ENCODE measurements around the gene PHC3.
"Not testable (repeated sequence)": the region's sequence is repeated elsewhere in the genome, so short reads cannot be mapped to it uniquely, and the experiment has no call there.

The PHC3 gene

DNA sequence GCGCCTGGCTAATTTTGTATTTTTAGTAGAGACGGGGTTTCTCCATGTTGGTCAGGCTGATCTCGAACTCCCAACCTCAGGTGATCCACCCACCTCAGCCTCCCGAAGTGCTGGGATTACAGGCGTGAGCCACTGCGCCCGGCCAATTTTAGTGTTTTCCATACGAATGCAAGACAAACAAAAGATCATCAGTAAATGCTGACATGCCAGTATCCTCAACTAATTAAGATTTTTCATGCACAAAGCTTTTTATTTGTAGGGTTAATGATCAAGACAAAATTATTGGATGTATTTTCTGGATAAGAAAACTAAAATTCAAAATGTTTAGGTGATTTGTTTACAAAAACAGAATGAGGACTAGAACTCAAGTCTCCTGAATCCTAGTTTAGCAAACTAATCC lies 67.4 kb downstream of the PHC3 start:
- not testable (repeated sequence) for DNase-seq

DNA sequence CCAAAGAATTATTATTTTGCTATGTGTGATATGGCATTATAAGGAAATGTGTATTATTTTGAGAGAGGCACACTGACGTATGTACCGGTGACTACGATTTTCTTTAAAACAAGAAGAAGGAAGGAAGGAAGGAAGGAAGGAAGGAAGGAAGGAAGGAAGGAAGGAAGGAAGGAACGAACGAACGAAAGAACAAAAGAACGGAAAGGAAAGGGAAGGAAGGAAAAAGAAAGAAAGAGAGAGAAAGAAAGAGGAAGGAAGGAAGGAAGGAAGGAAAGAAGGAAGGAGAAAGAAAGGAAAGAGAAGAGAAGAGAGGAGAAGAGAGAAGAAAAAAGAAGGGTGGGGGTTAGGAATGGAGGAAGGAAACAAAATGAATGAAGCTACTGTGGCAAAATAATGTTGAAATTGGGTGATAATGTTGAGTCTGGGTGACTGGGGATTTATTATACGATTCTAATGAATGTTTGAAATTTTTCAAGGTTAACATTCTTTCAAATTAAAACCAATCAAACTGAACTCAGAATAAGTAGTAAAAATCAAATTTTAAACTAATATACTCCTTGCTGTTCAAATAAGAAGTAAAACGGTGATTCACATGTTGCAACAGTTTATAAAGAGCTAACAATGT lies 70.3 kb downstream of the PHC3 start:
- no peak for DNase-seq

DNA sequence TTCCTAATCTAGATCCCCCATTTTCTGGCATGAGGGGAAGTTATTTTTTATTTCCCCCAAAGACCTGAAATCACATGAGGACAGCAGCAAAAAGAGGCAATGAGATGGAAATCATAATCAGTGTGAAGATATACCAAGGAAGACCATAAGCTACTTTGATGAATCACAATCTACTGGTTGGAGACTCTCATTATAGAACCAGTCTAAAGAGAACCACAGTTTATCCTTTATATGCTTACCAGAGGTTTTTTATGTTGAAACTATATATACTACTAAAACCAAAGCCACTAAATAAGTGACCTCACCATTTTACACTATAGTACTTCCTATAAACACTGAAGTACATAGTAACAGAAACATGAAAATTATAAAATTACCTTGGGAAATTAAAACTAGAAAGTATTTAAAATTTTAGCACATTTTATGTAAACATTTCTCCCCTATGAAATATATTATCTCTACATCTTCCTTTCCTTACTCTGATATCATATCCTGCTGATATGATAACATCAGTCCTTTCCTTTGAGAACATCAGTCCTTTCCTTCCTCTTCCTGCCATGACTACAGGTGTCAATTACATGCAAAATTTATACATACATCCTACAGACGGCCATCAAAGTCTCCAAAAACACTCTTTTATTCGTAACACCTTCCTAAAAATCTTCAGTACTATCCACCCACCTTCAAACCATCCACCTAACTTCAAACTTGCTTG lies 71.8 kb downstream of the PHC3 start:
- DNase-seq, result no peak

DNA sequence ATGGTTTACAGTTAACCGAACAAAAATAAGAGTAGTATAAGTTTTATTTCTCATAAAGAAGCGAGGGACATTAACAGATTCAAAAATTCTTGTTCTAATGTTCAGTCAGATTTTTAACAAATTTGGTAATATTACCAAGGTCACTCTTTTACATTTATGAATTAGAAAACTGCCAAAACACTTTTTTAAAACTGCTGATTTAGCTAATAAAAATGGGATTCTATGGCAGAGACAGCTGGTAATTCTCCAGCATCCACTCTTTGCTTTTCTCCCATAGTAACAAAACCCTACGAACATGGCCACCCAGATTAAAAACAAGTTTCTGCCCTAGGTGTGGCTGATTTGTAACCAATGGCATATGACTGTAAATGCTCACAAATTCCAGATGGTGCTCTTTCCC lies 72.6 kb downstream of the PHC3 start:
- no peak for DNase-seq

DNA sequence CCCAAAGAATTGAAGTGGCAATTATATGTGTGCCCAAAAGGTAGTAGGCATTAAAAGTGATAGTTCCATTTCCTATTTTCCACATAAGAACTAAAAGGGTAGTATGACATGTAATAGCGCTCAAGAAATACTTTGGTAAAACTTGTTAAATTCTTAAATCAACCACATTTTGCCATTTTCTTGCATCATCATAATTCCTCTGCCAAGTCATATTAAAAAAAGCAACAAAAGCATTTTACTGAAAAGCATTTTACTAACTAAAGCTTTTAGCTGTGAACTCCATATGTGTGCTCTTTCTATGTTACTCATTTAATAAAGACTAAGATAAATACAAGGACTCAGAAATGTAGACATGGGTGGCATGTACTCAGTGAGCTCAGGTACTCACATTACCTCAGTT lies 73.6 kb downstream of the PHC3 start:
- DNase-seq, result no peak

DNA sequence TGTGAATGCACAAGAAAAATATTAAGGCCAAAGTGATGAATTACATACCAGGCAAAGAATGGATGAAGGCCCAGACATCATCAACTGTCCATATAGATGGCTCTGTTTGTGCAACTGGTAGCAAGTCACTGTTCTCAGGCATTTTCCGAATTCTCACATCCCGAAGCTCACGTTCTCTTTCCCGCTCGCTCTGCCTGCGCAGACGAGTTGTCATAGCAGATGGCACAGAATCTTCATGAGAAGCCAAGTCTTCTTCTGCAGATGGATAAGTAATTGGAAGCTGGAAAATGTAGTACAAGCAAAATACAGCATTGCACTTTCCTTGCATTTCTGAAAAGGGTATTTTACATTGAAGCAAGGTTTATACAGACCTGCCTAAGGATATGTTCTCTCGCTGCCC lies 79.1 kb downstream of the PHC3 start:
- DNase-seq, result no peak

DNA sequence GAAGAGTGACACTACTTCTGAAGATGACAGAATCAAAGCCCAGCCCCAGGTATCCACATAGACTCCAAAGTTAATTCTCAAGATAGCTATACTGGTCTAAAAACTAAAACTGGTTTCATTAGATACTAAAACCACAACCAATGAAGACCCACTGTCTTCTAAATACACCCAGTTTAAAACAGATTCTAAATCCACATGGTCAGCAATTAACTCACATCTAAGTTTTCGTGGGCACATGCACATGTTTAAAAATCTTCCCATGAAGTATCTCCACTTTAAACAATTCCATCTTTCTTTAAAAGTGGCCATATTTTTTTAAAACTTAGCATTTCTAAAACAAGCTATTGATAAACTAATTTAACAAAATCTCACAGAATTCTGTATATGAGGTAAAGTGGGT lies 80.6 kb downstream of the PHC3 start:
- DNase-seq, result no peak

DNA sequence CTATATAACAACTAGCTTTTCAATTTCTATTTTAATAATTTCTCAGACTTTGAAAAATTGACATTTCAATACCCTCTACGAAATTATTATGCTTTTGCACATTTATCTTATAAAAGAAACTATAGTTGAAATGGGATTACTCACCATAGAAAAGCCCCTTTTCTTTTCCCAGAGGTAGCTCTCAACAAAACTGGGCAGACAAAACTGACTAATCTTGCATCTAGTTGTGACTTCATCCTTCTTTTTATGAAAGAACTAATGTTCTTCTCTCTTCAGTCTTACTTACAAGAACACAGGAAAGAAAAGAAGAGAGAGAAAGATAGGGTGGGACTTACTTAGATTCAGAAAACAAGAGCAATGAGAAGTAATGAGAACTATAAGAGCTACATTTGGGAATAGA lies 82.8 kb downstream of the PHC3 start:
- no peak for DNase-seq

DNA sequence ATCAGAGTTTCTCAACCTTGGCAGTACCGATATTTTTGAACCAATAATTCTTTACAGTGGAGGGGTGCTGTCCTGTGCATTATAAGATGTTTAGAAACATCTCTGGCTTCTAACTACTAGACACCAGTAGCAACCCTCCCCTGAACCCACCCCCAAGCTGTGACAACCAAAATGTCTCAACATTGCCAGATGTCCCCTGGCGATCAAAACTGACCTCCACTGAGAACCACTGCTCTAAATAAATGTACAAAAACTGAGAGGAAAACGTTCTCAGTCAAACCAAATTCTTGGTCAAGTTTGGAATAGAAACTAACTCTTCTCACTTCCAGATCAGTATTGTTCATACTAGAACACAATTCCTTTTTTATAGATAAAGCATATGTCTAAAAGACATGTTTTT lies 85.2 kb downstream of the PHC3 start:
- DNase-seq, result no peak

DNA sequence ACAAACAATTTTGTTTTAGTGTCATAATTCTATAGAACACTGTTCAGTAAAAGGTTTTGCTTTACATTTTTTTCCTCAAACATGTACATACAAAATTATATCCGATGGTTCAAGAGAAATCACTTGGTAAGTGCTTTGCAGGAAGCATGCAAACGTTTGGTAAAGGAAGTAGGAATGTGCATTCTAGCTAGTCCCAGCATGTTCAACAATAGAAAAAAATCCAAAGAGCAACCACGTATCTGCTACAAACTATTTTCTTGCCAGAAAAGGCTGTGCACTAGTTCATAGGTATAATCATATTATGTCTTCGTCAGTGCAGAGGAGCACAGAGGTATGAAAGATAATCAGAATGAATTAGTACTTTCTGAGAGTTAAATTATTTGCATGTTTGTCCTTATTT lies 85.8 kb downstream of the PHC3 start:
- no peak for DNase-seq

DNA sequence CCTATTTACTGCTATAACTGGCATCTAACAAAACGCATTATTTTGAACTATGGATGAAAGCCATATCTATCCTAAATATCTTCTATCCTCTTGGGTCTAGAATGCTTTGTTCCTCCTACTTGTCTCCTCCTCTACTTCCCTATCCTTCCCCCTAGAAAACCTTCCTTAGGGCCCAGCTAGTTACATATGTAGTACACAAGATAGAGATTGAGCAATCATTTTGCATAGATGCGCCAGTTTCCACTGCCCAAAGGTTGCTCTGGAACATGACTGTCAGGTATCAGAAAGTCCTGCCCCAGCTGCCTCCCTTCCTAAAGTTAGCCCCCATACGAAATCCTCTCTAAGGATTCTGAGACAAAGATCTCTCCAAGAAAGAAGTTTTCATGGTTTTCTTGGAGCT lies 88.6 kb downstream of the PHC3 start:
- no peak for DNase-seq

DNA sequence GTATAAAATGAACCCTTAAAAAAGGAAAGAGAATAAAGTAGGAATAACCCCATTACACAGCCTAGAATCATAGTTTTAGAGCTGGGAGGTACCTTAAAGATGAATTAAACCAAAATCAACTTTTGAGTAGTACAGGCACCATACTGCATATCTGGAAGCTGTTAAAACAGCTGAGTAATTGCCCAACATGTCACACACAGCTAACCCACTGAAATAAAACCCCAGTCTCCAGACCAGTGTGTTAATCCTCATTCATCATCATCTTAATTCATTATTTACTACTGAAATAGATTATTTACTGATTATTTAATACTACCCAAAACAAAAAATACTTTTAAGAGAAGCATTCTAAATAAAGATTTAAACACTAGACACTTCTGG lies 90.9 kb downstream of the PHC3 start:
- DNase-seq, result no peak

DNA sequence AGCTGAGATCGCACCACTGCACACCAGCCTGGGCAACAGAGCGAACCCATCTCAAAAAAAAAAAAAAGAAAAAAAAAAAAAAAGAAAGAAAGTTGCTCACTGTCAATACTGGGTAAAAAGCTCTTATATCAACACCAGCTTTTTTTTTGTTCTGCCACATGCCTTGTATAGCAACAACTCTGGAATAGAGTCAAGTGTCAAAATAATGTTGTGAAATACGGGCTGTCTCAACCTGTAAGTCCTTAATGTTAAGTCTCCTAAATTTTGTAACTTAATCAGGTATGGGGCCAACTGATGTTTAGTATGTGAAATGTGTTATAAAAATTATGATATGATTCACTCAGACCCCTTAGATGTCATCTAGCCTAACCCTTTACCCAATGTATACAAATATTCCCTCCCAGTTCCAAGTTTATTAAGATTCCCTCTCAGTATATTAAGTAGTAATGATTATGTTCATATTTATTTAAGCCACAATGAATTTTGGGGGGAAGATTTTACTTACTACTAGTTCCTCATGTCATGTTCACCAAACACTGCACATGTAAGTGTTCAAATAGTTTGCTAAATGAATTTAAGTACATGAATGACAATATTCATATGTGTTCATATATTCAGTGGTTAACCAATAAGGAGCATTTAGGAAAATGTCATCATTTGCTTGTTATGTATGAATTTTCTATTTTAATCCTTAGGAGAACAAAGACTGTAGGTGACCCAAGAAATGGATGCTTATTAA lies 91.5 kb downstream of the PHC3 start:
- no peak for DNase-seq

DNA sequence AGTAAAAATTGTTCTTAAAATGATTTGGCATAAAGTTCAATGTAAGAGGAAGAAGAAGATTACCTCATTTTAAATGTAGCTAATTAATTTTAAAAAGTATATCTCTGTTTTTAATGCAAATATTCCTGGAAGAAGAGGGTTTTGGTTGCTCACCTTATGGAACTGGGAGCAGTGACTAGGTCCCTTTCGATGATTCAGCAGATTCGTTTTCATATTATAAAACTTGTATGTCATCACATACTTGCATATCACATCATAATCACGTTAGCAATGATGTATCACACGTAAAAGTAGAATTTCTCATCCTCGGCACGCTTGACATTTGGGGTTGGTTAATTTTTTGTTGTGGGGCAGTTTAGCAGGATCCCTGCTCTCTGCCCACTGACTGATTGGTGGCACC lies 96.1 kb downstream of the PHC3 start:
- DNase-seq, result no peak

DNA sequence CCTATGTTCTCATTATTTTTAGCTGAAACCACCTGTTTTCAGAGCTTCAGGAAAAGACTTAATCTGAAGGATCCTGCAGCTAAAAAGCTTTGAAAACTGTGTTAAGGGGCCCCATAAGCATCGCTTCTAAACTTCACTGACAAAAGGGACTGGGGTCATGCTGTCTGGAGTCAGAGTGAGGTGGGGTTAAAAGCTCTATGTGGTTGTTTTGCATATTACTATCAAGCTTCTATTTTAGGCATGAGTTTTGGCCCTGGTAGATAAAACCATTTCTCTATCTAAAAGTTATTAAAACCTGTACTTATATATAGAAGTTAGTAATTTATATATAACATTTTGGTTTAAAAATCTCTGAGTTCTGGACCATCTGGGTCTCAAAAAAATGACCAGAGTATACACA lies 98.2 kb downstream of the PHC3 start:
- no peak for DNase-seq

DNA sequence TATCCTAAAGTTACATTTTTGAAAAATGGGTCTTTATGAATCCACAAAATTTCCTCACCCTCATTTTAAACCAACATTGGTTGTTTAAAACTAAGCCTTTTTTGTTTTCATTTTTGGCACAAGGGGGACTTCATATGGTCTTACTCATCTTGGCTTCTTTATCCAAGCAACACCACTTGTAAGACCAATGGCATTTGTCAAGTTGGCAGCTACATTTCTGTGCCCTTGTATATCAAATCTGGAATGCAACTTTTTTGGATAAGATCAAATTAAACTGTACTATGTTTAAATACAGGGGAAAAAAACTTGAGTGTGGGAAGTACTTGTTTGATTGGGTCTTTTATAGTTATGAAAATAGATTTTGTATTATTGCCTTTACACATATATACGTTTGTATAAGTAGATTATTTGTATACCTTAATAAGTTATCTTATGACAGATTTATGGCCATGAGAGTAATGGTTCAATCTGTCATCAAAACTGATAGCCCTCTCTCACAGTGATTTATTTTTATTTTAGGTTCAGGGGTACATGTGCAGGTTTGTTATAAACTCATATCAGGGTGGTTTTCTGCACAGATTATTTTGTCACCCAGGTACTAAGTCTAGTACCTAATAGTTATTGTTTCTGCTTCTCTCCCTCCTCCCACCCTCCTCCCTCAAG lies 100.3 kb downstream of the PHC3 start:
- DNase-seq, result no peak

DNA sequence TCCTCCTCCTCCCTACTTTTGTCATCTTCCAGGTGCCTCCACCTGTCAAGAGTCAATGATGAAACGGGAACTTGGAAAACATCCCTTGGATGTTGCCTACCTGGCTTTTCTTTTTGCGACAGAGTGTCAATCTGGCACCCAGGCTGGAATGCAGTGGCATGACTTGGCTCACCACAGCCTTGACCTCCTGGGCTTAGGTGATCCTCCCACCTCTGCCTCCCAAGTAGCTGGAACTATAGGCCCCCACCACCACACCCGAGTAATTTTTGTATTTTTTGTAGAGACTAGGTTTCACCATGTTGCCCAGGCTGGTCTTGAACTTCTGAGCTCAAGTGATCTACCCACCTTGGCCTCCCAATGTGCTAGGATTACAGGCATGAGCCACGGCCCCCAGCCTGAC lies 100.9 kb downstream of the PHC3 start:
- DNase-seq, result no peak

DNA sequence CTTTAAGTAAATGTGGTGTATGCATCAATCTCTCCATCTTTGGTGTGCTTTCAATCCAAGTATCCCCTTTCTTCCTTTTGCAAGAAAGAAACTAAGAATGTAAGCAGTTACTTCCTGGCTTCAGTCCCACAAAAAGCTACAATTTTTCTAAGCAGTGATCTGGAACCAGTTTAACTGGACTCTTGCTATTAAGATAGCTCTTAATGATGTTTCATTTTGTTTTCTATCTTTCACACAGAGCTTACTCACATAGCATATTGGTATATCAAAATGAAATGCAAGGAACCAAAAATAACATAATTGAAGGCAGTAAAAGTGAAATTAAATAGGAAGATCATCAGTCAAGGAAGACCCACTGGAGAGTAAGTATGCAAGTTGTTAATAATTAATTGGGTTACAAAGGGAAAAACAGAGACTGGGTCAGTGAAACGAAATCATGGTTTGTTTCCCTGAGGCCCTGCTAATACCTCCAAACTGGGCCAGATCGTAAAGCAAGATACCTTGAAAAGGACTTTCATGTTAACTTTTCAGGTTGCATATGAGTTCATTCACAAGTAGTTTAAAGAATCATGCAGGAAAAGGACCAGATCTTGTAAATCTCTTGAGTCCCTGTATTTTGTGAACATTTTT lies 101.9 kb downstream of the PHC3 start:
- DNase-seq, result no peak

DNA sequence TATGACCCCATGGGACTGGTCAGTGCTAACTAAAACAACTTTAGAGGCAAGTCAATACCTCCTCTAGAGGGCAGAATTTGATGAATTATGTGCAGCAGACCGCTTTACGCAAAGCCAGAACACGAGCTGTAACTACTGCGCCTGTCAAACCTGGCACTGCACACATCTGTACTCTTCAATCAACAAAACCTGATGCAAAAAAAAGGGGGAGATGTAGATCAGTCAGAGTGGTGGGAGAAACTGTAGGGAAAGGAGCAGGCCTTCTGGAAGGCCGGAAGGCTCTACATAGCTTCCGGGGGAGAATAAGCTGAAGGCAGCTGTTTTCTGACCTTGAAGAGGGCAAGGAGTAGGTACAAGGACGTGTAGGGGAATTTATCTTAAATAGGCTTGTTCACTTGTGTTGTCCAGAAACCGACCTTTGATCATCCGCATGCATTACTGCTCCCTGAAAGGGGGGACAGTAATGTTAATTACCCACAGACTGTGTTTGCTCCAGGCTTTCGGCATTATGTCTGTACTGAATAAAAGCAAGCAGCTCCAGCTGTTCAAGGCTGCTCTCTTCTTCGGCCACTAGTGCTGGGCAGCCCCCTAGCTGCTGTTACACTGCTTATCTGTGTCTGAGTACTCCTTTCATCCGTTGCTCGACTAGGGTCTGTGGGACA lies 102.8 kb downstream of the PHC3 start:
- no peak for DNase-seq

DNA sequence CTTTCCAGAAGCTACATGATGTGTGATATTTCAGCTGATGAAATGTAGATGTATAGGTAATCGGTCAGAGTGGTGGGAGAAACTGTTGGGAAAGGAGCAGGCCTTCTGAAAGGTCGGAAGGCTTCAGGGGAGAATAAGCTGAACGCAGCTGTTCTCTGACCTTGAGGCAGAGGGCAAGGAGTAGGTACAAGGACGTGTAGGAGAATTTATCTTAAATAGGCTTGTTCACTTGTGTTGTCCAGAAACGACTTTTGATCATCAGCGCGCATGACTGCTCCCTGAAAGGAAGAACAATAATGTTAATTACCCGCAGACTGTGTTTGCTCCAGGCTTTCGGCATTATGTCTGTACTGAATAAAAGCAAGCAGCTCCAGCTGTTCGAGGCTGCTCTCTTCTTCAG lies 104.2 kb downstream of the PHC3 start:
- DNase-seq, result no peak

DNA sequence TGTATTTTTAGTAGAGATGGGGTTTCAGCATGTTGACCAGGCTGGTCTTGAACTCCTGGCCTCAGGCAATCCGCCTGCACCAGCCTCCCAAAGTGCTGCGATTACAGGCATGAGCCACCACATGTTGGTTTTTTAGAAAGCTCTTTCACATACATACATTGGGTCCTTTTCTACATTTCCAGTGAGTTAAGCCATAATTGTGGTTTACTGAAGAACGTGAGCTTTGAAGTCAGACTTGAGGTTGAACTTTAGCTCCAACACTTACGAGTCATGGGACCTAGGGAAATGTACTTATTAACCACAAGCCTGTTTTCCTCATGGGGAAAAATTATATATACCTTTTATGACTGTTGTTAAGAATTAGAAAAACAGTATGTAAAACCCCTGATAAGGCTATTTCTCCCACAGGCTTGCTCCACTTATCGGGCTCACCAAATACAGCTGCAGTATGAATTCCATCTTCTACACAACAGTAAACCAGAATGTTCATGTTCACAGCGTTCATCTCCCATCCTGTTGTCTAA lies 104.8 kb downstream of the PHC3 start:
- no peak for DNase-seq

DNA sequence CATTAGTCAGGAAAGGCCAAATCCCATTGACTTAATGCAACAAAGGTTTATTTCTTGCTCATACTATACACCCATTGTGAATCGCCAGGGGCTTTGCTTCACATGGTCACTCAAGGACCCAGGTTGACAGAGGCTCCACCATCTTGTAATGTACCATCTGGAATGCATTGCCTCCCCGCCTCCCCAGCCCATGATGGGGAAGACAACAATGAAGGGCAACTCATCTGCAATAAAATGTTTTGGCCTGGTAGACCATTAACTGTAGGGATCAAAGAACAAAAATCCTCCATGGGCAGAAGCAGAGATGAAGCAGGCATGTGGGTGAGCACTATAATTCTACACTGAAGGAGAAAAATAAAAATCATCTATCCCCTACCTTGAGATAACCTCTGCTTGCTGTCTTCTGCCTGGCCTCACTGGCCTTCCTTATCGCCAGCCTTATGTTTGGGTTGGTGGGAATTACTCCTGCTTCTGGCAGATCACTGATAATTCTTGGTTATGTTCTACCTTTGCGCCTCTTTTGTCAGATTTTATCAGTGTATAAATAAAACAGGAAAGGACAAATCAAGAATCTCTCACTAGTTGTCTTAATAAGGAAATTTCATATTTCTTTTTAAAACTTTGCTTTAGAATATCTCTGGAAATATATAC lies 106.0 kb downstream of the PHC3 start:
- no peak for DNase-seq

All from activated CD4-positive, CD25-positive, alpha-beta regulatory T cell treated with anti-CD3 and anti-CD28 coated beads, Interleukin-2, amount 50 U/mL, for 72 hours (primary cell).